Liver (tissue), 9 donors: ENCODE data around the gene SLIT3. TPM values are rescaled to one million over a fixed set of nuclear protein-coding genes. Genes with fewer than 3 reads are reported as not detected.

Experiments used
- DNase-seq: peaks from one replicate; pipeline ENCODE4 v3.0.0-alpha.2; 2017; ENCODE audit warnings: low spot score
- H3K27ac ChIP-seq, 2 donors: one replicate each; pipeline ENCODE4 v1.7.0; 2013; ENCODE audit warnings: inconsistent platforms in 2 of 2, low read length in 2 of 2, control low read depth in 1 of 2, low read depth in 1 of 2, mild to moderate bottlenecking in 1 of 2
- H3K27me3 ChIP-seq, 4 donors: one replicate each; pipeline versions ENCODE4 v1.6.1 to v1.7.0; 2013; ENCODE audit warnings: low read length in 3 of 4, inconsistent platforms in 1 of 4, mild to moderate bottlenecking in 1 of 4, moderate library complexity in 1 of 4; ENCODE audit not compliant: control insufficient read depth in 4 of 4, insufficient read depth in 4 of 4
- H3K36me3 ChIP-seq, 4 donors: one replicate each; pipeline versions ENCODE4 v1.6.1 to v1.7.0; 2013; ENCODE audit warnings: low read length in 3 of 4, mild to moderate bottlenecking in 3 of 4, low read depth in 1 of 4, moderate library complexity in 1 of 4; ENCODE audit not compliant: control insufficient read depth in 4 of 4, insufficient read depth in 3 of 4
- H3K4me1 ChIP-seq, 4 donors: one replicate each; pipeline versions ENCODE4 v1.6.1 to v1.7.0; 2013; ENCODE audit warnings: low read length in 3 of 4, mild to moderate bottlenecking in 3 of 4, moderate library complexity in 1 of 4; ENCODE audit not compliant: control insufficient read depth in 4 of 4, insufficient read depth in 4 of 4
- H3K4me3 ChIP-seq, 3 donors: one replicate each; pipeline versions ENCODE4 v1.6.1 to v1.7.0; 2013; ENCODE audit warnings: low read length in 3 of 3, control low read depth in 1 of 3, low read depth in 1 of 3, mild to moderate bottlenecking in 1 of 3
- H3K9ac ChIP-seq, 2 donors: one replicate each; pipeline ENCODE4 v1.7.0; 2013; ENCODE audit warnings: low read length in 2 of 2, mild to moderate bottlenecking in 2 of 2, moderate library complexity in 2 of 2, control low read depth in 1 of 2, low read depth in 1 of 2
- H3K9me3 ChIP-seq, 4 donors: one replicate each; pipeline versions ENCODE4 v1.6.1 to v1.7.0; 2013; ENCODE audit warnings: low read length in 3 of 4; ENCODE audit not compliant: control insufficient read depth in 4 of 4
- FOXA1 ChIP-seq: IDR thresholded peaks from 2 replicates; pipeline ENCODE4 v1.6.1; 2016; ENCODE audit warnings: antibody characterized with exemption
- HNF4A ChIP-seq, 2 donors: conservative IDR thresholded peaks; 2 replicates each; pipeline ENCODE4 v1.6.1; 2016; ENCODE audit warnings: antibody characterized with exemption in 2 of 2, mild to moderate bottlenecking in 2 of 2
- HNF4G ChIP-seq: IDR thresholded peaks from 2 replicates; pipeline ENCODE4 v1.6.1; 2016; ENCODE audit warnings: antibody characterized with exemption
- JUND ChIP-seq, 2 donors: IDR thresholded peaks; 2 replicates each; pipeline ENCODE4 v1.6.1; 2016; ENCODE audit warnings: antibody characterized with exemption in 2 of 2
- NR2F2 ChIP-seq: IDR thresholded peaks from 2 replicates; pipeline ENCODE4 v1.6.1; 2016; ENCODE audit warnings: antibody characterized with exemption
- SP1 ChIP-seq: IDR thresholded peaks from 2 replicates; pipeline ENCODE4 v1.6.1; 2018; ENCODE audit warnings: antibody characterized with exemption, mild to moderate bottlenecking
- TAF1 ChIP-seq: conservative IDR thresholded peaks from 2 replicates; pipeline ENCODE4 v1.6.1; 2016; ENCODE audit warnings: antibody characterized with exemption, mild to moderate bottlenecking
- YY1 ChIP-seq: IDR thresholded peaks from 2 replicates; pipeline ENCODE4 v1.6.1; 2016; ENCODE audit warnings: antibody characterized with exemption, mild to moderate bottlenecking
- WGBS: extraction: QIAGEN DNeasy Blood & Tissue Kit; methylation state at CpG from one replicate; pipeline ENCODE4 v1.1.7; 2013; 5-methylcytosine and 5-hydroxymethylcytosine counted together
- polyA plus RNA-seq, 2 donors: library from polyadenylated mRNA; stranded (reverse) in 1 of 2; unstranded in 1 of 2; fragments of 200-250 nt in 1 of 2; fragments of >200 nt in 1 of 2; fragmentation: Nextera tagmentation in 1 of 2; extraction: Ambion mirVana in 1 of 2; gene quantifications; one replicate each; pipeline versions ENCODE4 v1.2.1 to v1.2.3, GENCODE V29; 2013 to 2015
- total RNA-seq, 2 donors: library from RNA; depleted of rRNA; stranded (reverse); fragments of >200 nt; gene quantifications; one replicate each; pipeline ENCODE4 v1.2.3, GENCODE V29; 2014
- TF ChIP-seq, protein P1 (sequence below): IDR thresholded peaks from 2 replicates; pipeline ENCODE4 v1.6.1; 2016; ENCODE audit warnings: antibody characterized with exemption
- TF ChIP-seq, protein P2 (sequence below): fragments of 150-350 bp; IDR thresholded peaks from 2 replicates; pipeline ENCODE4 v1.5.1; 2017; ENCODE audit warnings: improper control_type of control experiment, low read depth, low read length; ENCODE audit not compliant: missing input control
- TF ChIP-seq, protein P3 (sequence below): IDR thresholded peaks from 2 replicates; pipeline ENCODE4 v1.6.1; 2016; ENCODE audit warnings: antibody characterized with exemption
- donor health status: healthy.
- donor health status: healthy.
- donor health status: healthy.
- donor health status: healthy.
- donor health status: healthy.

SLIT3 gene
- total and polyA plus RNA-seq, 4 donors: 0.61 to 1.3 (median 0.91) TPM

DNA sequence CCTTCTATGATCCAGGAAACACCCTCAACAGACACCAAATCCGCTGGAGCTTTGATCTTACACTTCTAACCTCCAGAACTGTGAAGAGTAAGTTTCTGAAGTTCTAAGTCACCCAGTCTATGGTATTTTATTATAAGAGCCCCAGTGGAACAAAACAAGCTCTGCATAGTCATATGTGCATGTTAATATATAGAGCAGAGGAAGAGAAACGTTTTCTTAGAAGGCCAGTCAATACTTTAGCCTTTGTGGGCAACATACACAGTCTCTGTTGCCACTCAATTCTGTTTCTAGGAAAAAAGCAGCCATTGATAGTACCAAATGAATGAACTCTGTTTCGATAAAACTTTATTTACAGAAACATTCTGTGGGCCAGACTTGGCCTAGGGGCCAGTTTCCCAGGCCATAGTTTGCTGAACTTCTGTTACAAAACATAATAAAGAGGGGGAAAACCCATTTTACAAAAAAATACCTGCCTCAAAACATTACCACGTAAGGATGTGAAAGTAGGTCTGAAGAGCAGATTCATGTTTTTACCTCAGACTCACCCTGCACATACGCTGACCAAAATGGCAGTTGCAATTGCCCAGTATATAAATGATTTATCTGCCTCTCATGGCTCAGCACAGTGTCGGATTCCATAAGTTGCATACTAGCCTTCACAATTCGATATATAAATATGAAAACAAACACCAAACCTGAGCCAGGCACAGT is 350.5 kb downstream of the SLIT3 start:
- Histone ChIP-seq H3K4me3 (no peak overlapping the region), H3K27me3 (no peaks in the 10 kb centered on the region), H3K36me3 (no peaks in the 10 kb centered on the region), H3K27ac (no peak overlapping the region), H3K9ac (no peak overlapping the region), H3K9me3 (no peaks in the 10 kb centered on the region), H3K4me1 (no peaks in the 10 kb centered on the region)
- DNase-seq: no peak
- TF ChIP-seq, protein P1, sequence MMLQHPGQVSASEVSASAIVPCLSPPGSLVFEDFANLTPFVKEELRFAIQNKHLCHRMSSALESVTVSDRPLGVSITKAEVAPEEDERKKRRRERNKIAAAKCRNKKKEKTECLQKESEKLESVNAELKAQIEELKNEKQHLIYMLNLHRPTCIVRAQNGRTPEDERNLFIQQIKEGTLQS: no peak
- TF ChIP-seq HNF4A (conservative IDR thresholded peaks at IDR 0.05) (no peak), JUND (IDR thresholded peaks at IDR 0.05) (no peak), YY1 (no peak), SP1 (no peak), TAF1 (no peak)
- TF ChIP-seq, protein P2, sequence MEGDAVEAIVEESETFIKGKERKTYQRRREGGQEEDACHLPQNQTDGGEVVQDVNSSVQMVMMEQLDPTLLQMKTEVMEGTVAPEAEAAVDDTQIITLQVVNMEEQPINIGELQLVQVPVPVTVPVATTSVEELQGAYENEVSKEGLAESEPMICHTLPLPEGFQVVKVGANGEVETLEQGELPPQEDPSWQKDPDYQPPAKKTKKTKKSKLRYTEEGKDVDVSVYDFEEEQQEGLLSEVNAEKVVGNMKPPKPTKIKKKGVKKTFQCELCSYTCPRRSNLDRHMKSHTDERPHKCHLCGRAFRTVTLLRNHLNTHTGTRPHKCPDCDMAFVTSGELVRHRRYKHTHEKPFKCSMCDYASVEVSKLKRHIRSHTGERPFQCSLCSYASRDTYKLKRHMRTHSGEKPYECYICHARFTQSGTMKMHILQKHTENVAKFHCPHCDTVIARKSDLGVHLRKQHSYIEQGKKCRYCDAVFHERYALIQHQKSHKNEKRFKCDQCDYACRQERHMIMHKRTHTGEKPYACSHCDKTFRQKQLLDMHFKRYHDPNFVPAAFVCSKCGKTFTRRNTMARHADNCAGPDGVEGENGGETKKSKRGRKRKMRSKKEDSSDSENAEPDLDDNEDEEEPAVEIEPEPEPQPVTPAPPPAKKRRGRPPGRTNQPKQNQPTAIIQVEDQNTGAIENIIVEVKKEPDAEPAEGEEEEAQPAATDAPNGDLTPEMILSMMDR: no peak
- TF ChIP-seq, protein P3, sequence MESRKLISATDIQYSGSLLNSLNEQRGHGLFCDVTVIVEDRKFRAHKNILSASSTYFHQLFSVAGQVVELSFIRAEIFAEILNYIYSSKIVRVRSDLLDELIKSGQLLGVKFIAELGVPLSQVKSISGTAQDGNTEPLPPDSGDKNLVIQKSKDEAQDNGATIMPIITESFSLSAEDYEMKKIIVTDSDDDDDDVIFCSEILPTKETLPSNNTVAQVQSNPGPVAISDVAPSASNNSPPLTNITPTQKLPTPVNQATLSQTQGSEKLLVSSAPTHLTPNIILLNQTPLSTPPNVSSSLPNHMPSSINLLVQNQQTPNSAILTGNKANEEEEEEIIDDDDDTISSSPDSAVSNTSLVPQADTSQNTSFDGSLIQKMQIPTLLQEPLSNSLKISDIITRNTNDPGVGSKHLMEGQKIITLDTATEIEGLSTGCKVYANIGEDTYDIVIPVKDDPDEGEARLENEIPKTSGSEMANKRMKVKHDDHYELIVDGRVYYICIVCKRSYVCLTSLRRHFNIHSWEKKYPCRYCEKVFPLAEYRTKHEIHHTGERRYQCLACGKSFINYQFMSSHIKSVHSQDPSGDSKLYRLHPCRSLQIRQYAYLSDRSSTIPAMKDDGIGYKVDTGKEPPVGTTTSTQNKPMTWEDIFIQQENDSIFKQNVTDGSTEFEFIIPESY: no peak
- WGBS: 87% methylated on average over 7 of the region's 7 CpGs

DNA sequence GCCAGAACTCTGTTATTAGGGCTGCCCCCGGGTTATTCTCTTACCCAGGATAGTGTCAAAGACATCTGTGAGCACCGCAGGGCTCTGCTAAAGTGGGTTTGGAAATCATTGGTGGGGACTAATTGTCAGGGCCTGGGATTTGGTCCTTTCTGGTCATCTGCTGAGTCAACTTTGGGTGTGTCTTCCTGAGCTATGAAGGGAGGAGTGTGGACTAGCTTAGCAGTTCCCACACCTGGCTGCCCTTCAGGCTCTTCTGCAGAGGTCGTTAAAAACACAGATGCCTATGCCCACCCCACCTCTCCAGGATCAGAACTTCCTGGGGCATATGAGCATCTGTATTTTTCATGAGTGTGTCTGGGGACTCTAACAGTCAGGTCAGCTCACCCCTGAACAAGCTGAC is 352.2 kb downstream of the SLIT3 start:
- H3K27me3 ChIP-seq: no peaks in the 10 kb centered on the region
- H3K9ac ChIP-seq: no peak overlapping the region
- H3K9me3 ChIP-seq: no peaks in the 10 kb centered on the region
- H3K27ac ChIP-seq: no peak overlapping the region
- no peak for DNase-seq
- WGBS: 81% methylated on average over 3 of the region's 3 CpGs
- TF ChIP-seq, protein P3: no peak
- TF ChIP-seq, protein P2: no peak
- TF ChIP-seq SP1: no peak
- no peak for TF ChIP-seq NR2F2
- TF ChIP-seq FOXA1: no peak
- TF ChIP-seq HNF4G: no peak
- no peaks in the 10 kb centered on the region for H3K36me3 ChIP-seq
- no peaks in the 10 kb centered on the region for H3K4me1 ChIP-seq
- H3K4me3 ChIP-seq: no peak overlapping the region
